Neuronal stem cell (in vitro differentiated cells): Measurements from ENCODE around the gene SHROOM1.
A peak's percentile ranks its signal among the peaks of the same experiment; 100 is the strongest.

Source experiments
- DNase-seq: peaks from one replicate; pipeline ENCODE4 v3.0.0-alpha.2; 2013; ENCODE audit warnings: low spot score
- H2AFZ ChIP-seq: one replicate; pipeline ENCODE4 v1.6.1; 2013; ENCODE audit warnings: mild to moderate bottlenecking, low read length, inconsistent platforms
- H2AK5ac ChIP-seq: 2 replicates; pipeline ENCODE4 v1.6.1; 2013; ENCODE audit warnings: low read depth, mild to moderate bottlenecking, inconsistent platforms, low read length, moderate library complexity, mixed read lengths
- H2BK120ac ChIP-seq: 2 replicates; pipeline ENCODE4 v1.6.1; 2013; ENCODE audit warnings: low read depth, mild to moderate bottlenecking, inconsistent platforms, low read length, moderate library complexity, mixed read lengths
- H2BK12ac ChIP-seq: one replicate; pipeline ENCODE4 v1.6.1; 2013; ENCODE audit warnings: low read length, inconsistent platforms
- H2BK15ac ChIP-seq: 2 replicates; pipeline ENCODE4 v1.6.1; 2013; ENCODE audit warnings: mild to moderate bottlenecking, low read length, inconsistent platforms, mixed read lengths
- H2BK5ac ChIP-seq: one replicate; pipeline ENCODE4 v1.6.1; 2013; ENCODE audit warnings: inconsistent platforms, mild to moderate bottlenecking, low read length, moderate library complexity
- H3K14ac ChIP-seq: one replicate; pipeline ENCODE4 v1.6.1; 2013; ENCODE audit warnings: low read length, inconsistent platforms
- H3K18ac ChIP-seq: 2 replicates; pipeline ENCODE4 v1.6.1; 2013; ENCODE audit warnings: low read length, inconsistent platforms
- H3K23ac ChIP-seq: 2 replicates; pipeline ENCODE4 v1.6.1; 2013; ENCODE audit warnings: low read depth, mild to moderate bottlenecking, mixed read lengths, low read length, inconsistent platforms; ENCODE audit not compliant: poor library complexity
- H3K27ac ChIP-seq: replicated peaks from 3 replicates; pipeline ENCODE4 v1.5.1; 2013; ENCODE audit warnings: low read length, inconsistent platforms
- H3K27me3 ChIP-seq, 3 experiments: 2 replicates each; pipeline ENCODE4 v1.6.1; 2013; ENCODE audit warnings: low read length in 3 of 3, mild to moderate bottlenecking in 2 of 3, inconsistent platforms in 1 of 3, low read depth in 1 of 3, mixed read lengths in 1 of 3, moderate library complexity in 1 of 3; ENCODE audit not compliant: control insufficient read depth in 3 of 3, insufficient read depth in 3 of 3
- H3K36me3 ChIP-seq, 2 donors: replicated peaks in 1 of 2; 2 replicates each; pipeline ENCODE4 v1.6.1; 2013; ENCODE audit warnings: low read length in 2 of 2; ENCODE audit not compliant: control insufficient read depth in 2 of 2, insufficient read depth in 2 of 2
- H3K4ac ChIP-seq: 2 replicates; pipeline ENCODE4 v1.6.1; 2013; ENCODE audit warnings: inconsistent platforms, mild to moderate bottlenecking, low read length, moderate library complexity
- H3K4me1 ChIP-seq, 2 donors: 1 replicate in 1 of 2; 2 replicates in 1 of 2; pipeline ENCODE4 v1.6.1; 2013; ENCODE audit warnings: low read length in 2 of 2, low read depth in 1 of 2; ENCODE audit not compliant: control insufficient read depth in 2 of 2, insufficient read depth in 1 of 2
- H3K4me2 ChIP-seq: one replicate; pipeline ENCODE4 v1.6.1; 2013; ENCODE audit warnings: mild to moderate bottlenecking, low read length, inconsistent platforms; ENCODE audit not compliant: insufficient read depth, poor library complexity, severe bottlenecking
- H3K4me3 ChIP-seq, 2 donors: 2 replicates each; pipeline ENCODE4 v1.5.1; 2013; ENCODE audit warnings: low read length in 2 of 2, mild to moderate bottlenecking in 2 of 2, inconsistent platforms in 1 of 2, moderate library complexity in 1 of 2
- H3K79me1 ChIP-seq: one replicate; pipeline ENCODE4 v1.6.1; 2013; ENCODE audit warnings: low read depth, mild to moderate bottlenecking, inconsistent platforms, low read length, moderate library complexity
- H3K9ac ChIP-seq: one replicate; pipeline ENCODE4 v1.6.1; 2013; ENCODE audit warnings: mild to moderate bottlenecking, low read depth, low read length, inconsistent platforms; ENCODE audit not compliant: poor library complexity
- H3K9me3 ChIP-seq, 2 donors: replicated peaks in 1 of 2; 2 replicates each; pipeline versions ENCODE3 to v1.6.1; 2013; ENCODE audit warnings: low read length in 2 of 2, mild to moderate bottlenecking in 2 of 2, inconsistent platforms in 1 of 2, low read depth in 1 of 2, mixed read lengths in 1 of 2, moderate library complexity in 1 of 2; ENCODE audit not compliant: control insufficient read depth in 2 of 2, insufficient read depth in 1 of 2
- H4K8ac ChIP-seq: one replicate; pipeline ENCODE4 v1.6.1; 2013; ENCODE audit warnings: low read depth, mild to moderate bottlenecking, inconsistent platforms, low read length, moderate library complexity
- H4K91ac ChIP-seq: one replicate; pipeline ENCODE4 v1.6.1; 2013; ENCODE audit warnings: low read length, low read depth, mild to moderate bottlenecking, inconsistent platforms; ENCODE audit not compliant: poor library complexity
- WGBS, 2 donors: extraction: QIAGEN DNeasy Blood & Tissue Kit; methylation state at CpG; one replicate each; pipeline ENCODE4 v1.1.7; 2013; ENCODE audit warnings: missing lambda C conversion rate in 2 of 2, mixed read lengths in 1 of 2; ENCODE audit not compliant: insufficient read length in 2 of 2, insufficient replicate concordance in 1 of 2; ENCODE audit errors: extremely low coverage in 2 of 2; 5-methylcytosine and 5-hydroxymethylcytosine counted together

SHROOM1 gene

GRCh38 chr5:132812781-132813598 is 17.5 kb downstream of the SHROOM1 start, which contains the start of gene SOWAHA:
SOWAHA (plus strand) TSS chr5:132813302; CDS start chr5:132813622, 320 bp downstream.
- no peak within 1 kb of the TSS for H4K91ac ChIP-seq
- no peak within 1 kb of the TSS for H2BK5ac ChIP-seq
- no peak within 1 kb of the TSS for H2BK12ac ChIP-seq
- no peak within 1 kb of the TSS for H3K23ac ChIP-seq
- H2BK15ac ChIP-seq: no peak within 1 kb of the TSS
- WGBS, 2 donors: no CpG with 5 or more reads among the region's 68 CpGs
- H3K27ac ChIP-seq: no peak within 1 kb of the TSS
- no peak within 1 kb of the TSS for H2BK120ac ChIP-seq
- H3K4ac ChIP-seq: no peak within 1 kb of the TSS
- peaks cover 0 to 2% of the 10 kb centered on the region in 2 donors for H3K4me1 ChIP-seq
- H3K4me2 ChIP-seq: peak within 1 kb of the TSS; percentile 57
- no peak within 1 kb of the TSS for H4K8ac ChIP-seq
- H3K14ac ChIP-seq: no peak within 1 kb of the TSS
- peak within 1 kb of the TSS; percentile 76 for H3K18ac ChIP-seq
- no peaks in the 10 kb centered on the region for H3K36me3 ChIP-seq
- peaks cover 3% of the 10 kb centered on the region for H3K79me1 ChIP-seq
- H2AK5ac ChIP-seq: peak within 1 kb of the TSS; percentile 21
- peaks cover 20 to 95% (median 42%) of the 10 kb centered on the region in 3 experiments for H3K27me3 ChIP-seq
- H3K9me3 ChIP-seq: peaks cover 6 to 8% of the 10 kb centered on the region in 2 donors
- peak within 1 kb of the TSS in 1 of 2 donors; percentile 75 for H3K4me3 ChIP-seq
- DNase-seq: no peak
- H2AFZ ChIP-seq: peak within 1 kb of the TSS; percentile 89
- H3K9ac ChIP-seq: peak within 1 kb of the TSS; percentile 4

GRCh38 chr5:132812123-132812765 is 18.2 kb downstream of the SHROOM1 start:
- H3K4me2 ChIP-seq: no peak overlapping the region
- WGBS, 2 donors: no CpG with 5 or more reads among the region's 18 CpGs
- no peak overlapping the region for H2AK5ac ChIP-seq
- H2BK5ac ChIP-seq: no peak overlapping the region
- H4K8ac ChIP-seq: no peak overlapping the region
- H2BK12ac ChIP-seq: no peak overlapping the region
- no peak overlapping the region for H3K18ac ChIP-seq
- no peak overlapping the region for H4K91ac ChIP-seq
- peaks cover 3 to 4% of the 10 kb centered on the region in 2 donors for H3K4me1 ChIP-seq
- H3K9ac ChIP-seq: no peak overlapping the region
- H3K79me1 ChIP-seq: peaks cover 3% of the 10 kb centered on the region
- no peak overlapping the region for H2BK15ac ChIP-seq
- DNase-seq: no peak
- H3K27ac ChIP-seq: no peak overlapping the region
- no peak overlapping the region for H2BK120ac ChIP-seq
- no peak overlapping the region for H2AFZ ChIP-seq
- peaks cover 20 to 88% (median 42%) of the 10 kb centered on the region in 3 experiments for H3K27me3 ChIP-seq
- no peaks in the 10 kb centered on the region for H3K36me3 ChIP-seq
- H3K23ac ChIP-seq: no peak overlapping the region
- H3K14ac ChIP-seq: no peak overlapping the region
- no peak overlapping the region for H3K4me3 ChIP-seq
- peaks cover 6 to 8% of the 10 kb centered on the region in 2 donors for H3K9me3 ChIP-seq
- H3K4ac ChIP-seq: no peak overlapping the region

GRCh38 chr5:132810605-132811004 is 19.8 kb downstream of the SHROOM1 start:
- no peak overlapping the region for H3K18ac ChIP-seq
- no peak overlapping the region for H3K4me3 ChIP-seq
- H3K23ac ChIP-seq: no peak overlapping the region
- H3K9ac ChIP-seq: no peak overlapping the region
- no peak overlapping the region for H4K8ac ChIP-seq
- peaks cover 5 to 8% of the 10 kb centered on the region in 2 donors for H3K4me1 ChIP-seq
- no CpG with 5 or more reads among the region's 5 CpGs for WGBS, 2 donors
- H3K36me3 ChIP-seq: no peaks in the 10 kb centered on the region
- H3K14ac ChIP-seq: no peak overlapping the region
- H3K9me3 ChIP-seq: peaks cover 6 to 8% of the 10 kb centered on the region in 2 donors
- H3K4me2 ChIP-seq: no peak overlapping the region
- no peak overlapping the region for H2BK15ac ChIP-seq
- no peak overlapping the region for H4K91ac ChIP-seq
- no peak overlapping the region for H2BK5ac ChIP-seq
- H2BK12ac ChIP-seq: no peak overlapping the region
- H3K27me3 ChIP-seq: peaks cover 20 to 71% (median 42%) of the 10 kb centered on the region in 3 experiments
- no peak for DNase-seq
- H3K79me1 ChIP-seq: peaks cover 3% of the 10 kb centered on the region
- H3K4ac ChIP-seq: no peak overlapping the region
- no peak overlapping the region for H2BK120ac ChIP-seq
- no peak overlapping the region for H3K27ac ChIP-seq
- no peak overlapping the region for H2AK5ac ChIP-seq
- no peak overlapping the region for H2AFZ ChIP-seq

GRCh38 chr5:132808866-132809265 is 21.6 kb downstream of the SHROOM1 start:
- peaks cover 8 to 54% (median 26%) of the 10 kb centered on the region in 3 experiments for H3K27me3 ChIP-seq
- H2BK12ac ChIP-seq: no peak overlapping the region

More at GRCh38 chr5:132808866-132809265, 21.6 kb downstream of the SHROOM1 start:
- Histone ChIP-seq H2BK120ac (no peak overlapping the region), H3K9ac (no peak overlapping the region), H3K18ac (no peak overlapping the region), H3K23ac (no peak overlapping the region), H2AFZ (no peak overlapping the region), H3K79me1 (peaks cover under 1% of the 10 kb centered on the region), H2BK5ac (no peak overlapping the region), H4K91ac (no peak overlapping the region), H2AK5ac (no peak overlapping the region), H3K4me3 (no peak overlapping the region), H3K36me3 (no peaks in the 10 kb centered on the region), H3K4ac (no peak overlapping the region), H3K9me3 (peaks cover 0 to 2% of the 10 kb centered on the region in 2 donors), H2BK15ac (no peak overlapping the region), H4K8ac (no peak overlapping the region), H3K4me1 (peaks cover 5 to 6% of the 10 kb centered on the region in 2 donors), H3K14ac (no peak overlapping the region), H3K4me2 (no peak overlapping the region), H3K27ac (no peak overlapping the region)
- WGBS, 2 donors: no CpG with 5 or more reads among the region's 3 CpGs
- no peak for DNase-seq
